Sigmoid colon (tissue), 7 donors: Measurements from ENCODE around the gene USB1. TPM values are rescaled to one million over a fixed set of nuclear protein-coding genes. Genes with fewer than 3 reads are reported as not detected.
A peak's percentile ranks its signal among the peaks of the same experiment; 100 is the strongest.
"Not testable (repeated sequence)": the region's sequence is repeated elsewhere in the genome, so short reads cannot be mapped to it uniquely, and the experiment has no call there.

ENCODE experiments used
- DNase-seq: peaks from one replicate; pipeline ENCODE4 v3.0.0-alpha.2; 2019
- H3K27ac ChIP-seq, 4 donors: fragments of 200-600 bp; sonication (generic); one replicate each; pipeline ENCODE4 v1.5.1; 2016 to 2019; ENCODE audit warnings: mild to moderate bottlenecking in 1 of 4
- H3K27me3 ChIP-seq, 3 donors: fragments of 200-600 bp; sonication (generic); one replicate each; pipeline ENCODE4 v1.5.1; 2019; ENCODE audit warnings: mild to moderate bottlenecking in 1 of 3
- H3K36me3 ChIP-seq, 4 donors: fragments of 200-600 bp; sonication (generic); one replicate each; pipeline ENCODE4 v1.5.1; 2016 to 2019
- H3K4me1 ChIP-seq, 4 donors: fragments of 200-600 bp; sonication (generic); one replicate each; pipeline ENCODE4 v1.5.1; 2017 to 2019
- H3K4me3 ChIP-seq, 4 donors: fragments of 200-600 bp; sonication (generic); one replicate each; pipeline ENCODE4 v1.5.1; 2017 to 2019; ENCODE audit warnings: mild to moderate bottlenecking in 2 of 4, moderate library complexity in 1 of 4
- H3K9me3 ChIP-seq, 4 donors: fragments of 200-600 bp in 3 of 4; sonication (generic) in 3 of 4; one replicate each; pipeline versions ENCODE4 v1.5.1 to v1.6.1; 2013 to 2019
- CTCF ChIP-seq, 4 experiments: fragments of 450-650 bp in 3 of 4; fragments of 200-600 bp in 1 of 4; IDR thresholded peaks; one replicate each; pipeline ENCODE4 v1.5.1; 2016 to 2019; ENCODE audit warnings: antibody characterized with exemption in 4 of 4, mild to moderate bottlenecking in 3 of 4, moderate library complexity in 2 of 4
- EP300 ChIP-seq, 4 donors: sonication (generic); formaldehyde crosslinking; IDR thresholded peaks; one replicate each; pipeline ENCODE4 v1.6.1; 2017; ENCODE audit warnings: antibody characterized with exemption in 4 of 4
- POLR2A ChIP-seq, 2 donors: fragments of 450-650 bp; IDR thresholded peaks; one replicate each; pipeline ENCODE4 v1.6.1; 2016; ENCODE audit warnings: antibody characterized with exemption in 2 of 2, mild to moderate bottlenecking in 2 of 2, moderate library complexity in 2 of 2
- POLR2AphosphoS5 ChIP-seq, 4 donors: sonication (generic); formaldehyde crosslinking; IDR thresholded peaks; one replicate each; pipeline ENCODE4 v1.6.1; 2017; ENCODE audit warnings: antibody characterized with exemption in 4 of 4
- WGBS, 2 donors: extraction: QIAGEN DNeasy Blood & Tissue Kit; methylation state at CpG; one replicate each; pipeline ENCODE4 v1.1.7; 2013; 5-methylcytosine and 5-hydroxymethylcytosine counted together
- intact Hi-C: fragments of 100-400 bp; cut with DNase I; formaldehyde crosslinking; loops from one replicate; pipeline ENCODE4 v1.15.1; 2023
- polyA plus RNA-seq, 3 donors: library from polyadenylated mRNA; stranded (reverse); fragments of 200-250 nt; gene quantifications; one replicate each; pipeline ENCODE4 v1.2.3, GENCODE V29; 2013
- total RNA-seq, 4 donors: library from RNA; depleted of rRNA; stranded (reverse); fragments of >200 nt; gene quantifications; one replicate each; pipeline ENCODE4 v1.1.0, GENCODE V29; 2016
- donor health status: healthy with polysubstance abuse.
- donor health status: Bipolar disorder and iron deficiency.
- donor health status: healthy.

USB1 gene
- total and polyA plus RNA-seq, 7 donors: 19.9 to 44.9 (median 36.6) TPM

GRCh38 chr16:58001781-58002415 lies 691 bp downstream of the USB1 start:
- intact Hi-C loops: loop anchor here (2.0 to 10.0 kb wide), 5 partner anchors 103 to 547 kb away; partner anchors contain the start of genes CCDC102A, KATNB1 and KIFC3
- no peak for DNase-seq

GRCh38 chr16:58002416-58002800 lies 1.2 kb downstream of the USB1 start:
- Histone ChIP-seq H3K4me3 (no peak overlapping the region), H3K4me1 (peaks cover 0 to 45% (median 30%) of the 10 kb centered on the region in 4 donors), H3K27ac (no peak overlapping the region), H3K36me3 (peaks cover 0 to 34% (median 11%) of the 10 kb centered on the region in 4 donors), H3K27me3 (no peaks in the 10 kb centered on the region), H3K9me3 (no peaks in the 10 kb centered on the region)
- intact Hi-C loops: loop anchor here (5.0 to 10.0 kb wide), 3 partner anchors 200 to 548 kb away; partner anchors contain the start of genes CCDC102A and KIFC3
- no peak for TF ChIP-seq POLR2AphosphoS5 (IDR thresholded peaks at IDR 0.05)
- no peak for TF ChIP-seq POLR2A (IDR thresholded peaks at IDR 0.05)
- no peak for TF ChIP-seq EP300 (IDR thresholded peaks at IDR 0.05)
- TF ChIP-seq CTCF (IDR thresholded peaks at IDR 0.05): no peak
- 88 to 89% methylated on average over 9 of the region's 9 CpGs for WGBS, 2 donors
- no peak for DNase-seq

More at GRCh38 chr16:58001781-58002415, 691 bp downstream of the USB1 start:
- peaks cover 0 to 39% (median 14%) of the 10 kb centered on the region in 4 donors for H3K36me3 ChIP-seq
- H3K4me1 ChIP-seq: peaks cover 0 to 45% (median 30%) of the 10 kb centered on the region in 4 donors
- H3K27ac ChIP-seq: peak overlapping the region; percentile 93 to 98 (median 96)
- H3K4me3 ChIP-seq: peak overlapping the region; percentile 48 to 91 (median 82)
- no peaks in the 10 kb centered on the region for H3K9me3 ChIP-seq
- TF ChIP-seq CTCF (IDR thresholded peaks at IDR 0.05) (no peak), POLR2A (IDR thresholded peaks at IDR 0.05) (no peak), POLR2AphosphoS5 (IDR thresholded peaks at IDR 0.05) (no peak), EP300 (IDR thresholded peaks at IDR 0.05) (no peak)
- 26 to 49% methylated on average over 10 of the region's 10 CpGs for WGBS, 2 donors
- H3K27me3 ChIP-seq: no peaks in the 10 kb centered on the region

GRCh38 chr16:58002936-58003335 lies 1.7 kb downstream of the USB1 start:
- no peaks in the 10 kb centered on the region for H3K9me3 ChIP-seq
- no peak for DNase-seq

GRCh38 chr16:58004736-58005135 lies 3.5 kb downstream of the USB1 start:
- Histone ChIP-seq H3K4me1 (peaks cover 0 to 26% (median 15%) of the 10 kb centered on the region in 4 donors), H3K36me3 (peaks cover 0 to 27% (median 7%) of the 10 kb centered on the region in 4 donors), H3K27ac (peak overlapping the region in 1 of 4 donors; percentile 8)
- 92 to 96% methylated on average over 12 of the region's 12 CpGs for WGBS, 2 donors
- intact Hi-C loops: loop anchor here (1.0 to 10.0 kb wide), 5 partner anchors 18 to 550 kb away; partner anchors contain the start of genes CCDC102A and KIFC3
- H3K9me3 ChIP-seq, H3K27me3 ChIP-seq, H3K4me3 ChIP-seq, DNase-seq: not testable (repeated sequence)

More at GRCh38 chr16:58002936-58003335, 1.7 kb downstream of the USB1 start:
- intact Hi-C loops: loop anchor here (5.0 to 10.0 kb wide), 3 partner anchors 201 to 548 kb away; partner anchors contain the start of genes CCDC102A and KIFC3
- Histone ChIP-seq H3K4me3 (no peak overlapping the region), H3K4me1 (peaks cover 0 to 44% (median 30%) of the 10 kb centered on the region in 4 donors), H3K36me3 (peaks cover 0 to 29% (median 7%) of the 10 kb centered on the region in 4 donors), H3K27me3 (no peaks in the 10 kb centered on the region), H3K27ac (no peak overlapping the region)
- TF ChIP-seq POLR2A (IDR thresholded peaks at IDR 0.05): no peak
- no peak for TF ChIP-seq CTCF (IDR thresholded peaks at IDR 0.05)
- no peak for TF ChIP-seq POLR2AphosphoS5 (IDR thresholded peaks at IDR 0.05)
- TF ChIP-seq EP300 (IDR thresholded peaks at IDR 0.05): no peak
- WGBS, 2 donors: 96 to 98% methylated on average over 5 of the region's 5 CpGs

- Histone ChIP-seq H3K36me3 (peaks cover 0 to 43% (median 28%) of the 10 kb centered on the region in 4 donors), H3K4me1 (peaks cover 0 to 2% (median 2%) of the 10 kb centered on the region in 4 donors), H3K27me3 (no peaks in the 10 kb centered on the region), H3K4me3 (no peak overlapping the region), H3K9me3 (no peaks in the 10 kb centered on the region), H3K27ac (no peak overlapping the region)
- no peak for DNase-seq
- intact Hi-C loops: loop anchor here (10.0 kb wide), 2 partner anchors 475 to 555 kb away; partner anchors contain the start of gene CCDC102A
- 95 to 97% methylated on average over 11 of the region's 11 CpGs for WGBS, 2 donors
- TF ChIP-seq CTCF (IDR thresholded peaks at IDR 0.05): no peak
- no peak for TF ChIP-seq POLR2A (IDR thresholded peaks at IDR 0.05)
These were observed 8.7 kb downstream of the USB1 start for GRCh38 chr16:58009856-58010416.
